ENCODE results near the gene PRTFDC1.

The PRTFDC1 gene

GRCh38 chr10:24822590-24822989 lies 129.8 kb downstream of the PRTFDC1 start:
- H3K4me3 ChIP-seq (ENCODE audit: low read depth, low read length) = no peak overlapping the region
- no peaks in the 10 kb centered on the region for H3K36me3 ChIP-seq (ENCODE audit: control insufficient read depth, insufficient read depth, low read length)
- no peaks in the 10 kb centered on the region for H3K4me1 ChIP-seq (ENCODE audit: control insufficient read depth, insufficient read depth, low read length)

GRCh38 chr10:24821986-24822385 lies 130.4 kb downstream of the PRTFDC1 start:
- H3K36me3 ChIP-seq (ENCODE audit: control insufficient read depth, insufficient read depth, low read length) = no peaks in the 10 kb centered on the region

More at GRCh38 chr10:24822590-24822989, 129.8 kb downstream of the PRTFDC1 start:
- Histone ChIP-seq H3K9me3 (ENCODE audit: control insufficient read depth, insufficient read depth, low read length) (no peaks in the 10 kb centered on the region), H3K9ac (ENCODE audit: low read depth, low read length) (no peak overlapping the region), H3K27me3 (ENCODE audit: control insufficient read depth, insufficient read depth, low read length) (no peaks in the 10 kb centered on the region)

GRCh38 chr10:24816868-24817396 lies 135.5 kb downstream of the PRTFDC1 start:
- H3K9ac ChIP-seq (ENCODE audit: low read depth, low read length) = no peak overlapping the region
- H3K4me1 ChIP-seq (ENCODE audit: control insufficient read depth, insufficient read depth, low read length) = peaks cover 1% of the 10 kb centered on the region
- H3K27me3 ChIP-seq (ENCODE audit: control insufficient read depth, insufficient read depth, low read length) = no peaks in the 10 kb centered on the region
- no peak overlapping the region for H3K4me3 ChIP-seq (ENCODE audit: low read depth, low read length)
- H3K36me3 ChIP-seq (ENCODE audit: control insufficient read depth, insufficient read depth, low read length) = no peaks in the 10 kb centered on the region
- H3K9me3 ChIP-seq (ENCODE audit: control insufficient read depth, insufficient read depth, low read length) = no peaks in the 10 kb centered on the region

More at GRCh38 chr10:24821986-24822385, 130.4 kb downstream of the PRTFDC1 start:
- Histone ChIP-seq H3K4me1 (ENCODE audit: control insufficient read depth, insufficient read depth, low read length) (no peaks in the 10 kb centered on the region), H3K27me3 (ENCODE audit: control insufficient read depth, insufficient read depth, low read length) (no peaks in the 10 kb centered on the region), H3K4me3 (ENCODE audit: low read depth, low read length) (no peak overlapping the region), H3K9me3 (ENCODE audit: control insufficient read depth, insufficient read depth, low read length) (no peaks in the 10 kb centered on the region), H3K9ac (ENCODE audit: low read depth, low read length) (no peak overlapping the region)

GRCh38 chr10:24814568-24815313 lies 137.7 kb downstream of the PRTFDC1 start:
- Histone ChIP-seq H3K4me3 (ENCODE audit: low read depth, low read length) (no peak overlapping the region), H3K9me3 (ENCODE audit: control insufficient read depth, insufficient read depth, low read length) (no peaks in the 10 kb centered on the region)

GRCh38 chr10:24813856-24814255 lies 138.6 kb downstream of the PRTFDC1 start:
- H3K4me1 ChIP-seq (ENCODE audit: control insufficient read depth, insufficient read depth, low read length) = peaks cover 3% of the 10 kb centered on the region
- H3K9me3 ChIP-seq (ENCODE audit: control insufficient read depth, insufficient read depth, low read length) = no peaks in the 10 kb centered on the region
- H3K27me3 ChIP-seq (ENCODE audit: control insufficient read depth, insufficient read depth, low read length) = no peaks in the 10 kb centered on the region
- H3K9ac ChIP-seq (ENCODE audit: low read depth, low read length) = no peak overlapping the region
- no peaks in the 10 kb centered on the region for H3K36me3 ChIP-seq (ENCODE audit: control insufficient read depth, insufficient read depth, low read length)
- H3K4me3 ChIP-seq (ENCODE audit: low read depth, low read length) = no peak overlapping the region

More at GRCh38 chr10:24814568-24815313, 137.7 kb downstream of the PRTFDC1 start:
- Histone ChIP-seq H3K36me3 (ENCODE audit: control insufficient read depth, insufficient read depth, low read length) (no peaks in the 10 kb centered on the region), H3K27me3 (ENCODE audit: control insufficient read depth, insufficient read depth, low read length) (no peaks in the 10 kb centered on the region), H3K9ac (ENCODE audit: low read depth, low read length) (no peak overlapping the region), H3K4me1 (ENCODE audit: control insufficient read depth, insufficient read depth, low read length) (peaks cover 3% of the 10 kb centered on the region)

- Histone ChIP-seq H3K36me3 (ENCODE audit: control insufficient read depth, insufficient read depth, low read length) (no peaks in the 10 kb centered on the region), H3K4me3 (ENCODE audit: low read depth, low read length) (no peak overlapping the region), H3K4me1 (ENCODE audit: control insufficient read depth, insufficient read depth, low read length) (peaks cover 2% of the 10 kb centered on the region), H3K27me3 (ENCODE audit: control insufficient read depth, insufficient read depth, low read length) (no peaks in the 10 kb centered on the region), H3K9ac (ENCODE audit: low read depth, low read length) (no peak overlapping the region), H3K9me3 (ENCODE audit: control insufficient read depth, insufficient read depth, low read length) (no peaks in the 10 kb centered on the region)
These were observed 146.1 kb downstream of the PRTFDC1 start for GRCh38 chr10:24806262-24806661.

- H3K4me1 ChIP-seq (ENCODE audit: control insufficient read depth, insufficient read depth, low read length) = peaks cover 2% of the 10 kb centered on the region
- H3K4me3 ChIP-seq (ENCODE audit: low read depth, low read length) = no peak overlapping the region
- no peaks in the 10 kb centered on the region for H3K27me3 ChIP-seq (ENCODE audit: control insufficient read depth, insufficient read depth, low read length)
- no peaks in the 10 kb centered on the region for H3K36me3 ChIP-seq (ENCODE audit: control insufficient read depth, insufficient read depth, low read length)
- H3K9ac ChIP-seq (ENCODE audit: low read depth, low read length) = no peak overlapping the region
- H3K9me3 ChIP-seq (ENCODE audit: control insufficient read depth, insufficient read depth, low read length) = no peaks in the 10 kb centered on the region
These were observed 147.4 kb downstream of the PRTFDC1 start for GRCh38 chr10:24804956-24805355.

GRCh38 chr10:24804392-24804791 lies 148.0 kb downstream of the PRTFDC1 start:
- Histone ChIP-seq H3K9me3 (ENCODE audit: control insufficient read depth, insufficient read depth, low read length) (no peaks in the 10 kb centered on the region), H3K4me3 (ENCODE audit: low read depth, low read length) (no peak overlapping the region), H3K36me3 (ENCODE audit: control insufficient read depth, insufficient read depth, low read length) (no peaks in the 10 kb centered on the region), H3K4me1 (ENCODE audit: control insufficient read depth, insufficient read depth, low read length) (peaks cover 2% of the 10 kb centered on the region), H3K27me3 (ENCODE audit: control insufficient read depth, insufficient read depth, low read length) (no peaks in the 10 kb centered on the region), H3K9ac (ENCODE audit: low read depth, low read length) (no peak overlapping the region)

GRCh38 chr10:24802378-24802777 lies 150.0 kb downstream of the PRTFDC1 start:
- Histone ChIP-seq H3K9me3 (ENCODE audit: control insufficient read depth, insufficient read depth, low read length) (no peaks in the 10 kb centered on the region), H3K36me3 (ENCODE audit: control insufficient read depth, insufficient read depth, low read length) (no peaks in the 10 kb centered on the region), H3K27me3 (ENCODE audit: control insufficient read depth, insufficient read depth, low read length) (no peaks in the 10 kb centered on the region), H3K4me1 (ENCODE audit: control insufficient read depth, insufficient read depth, low read length) (peaks cover 2% of the 10 kb centered on the region), H3K9ac (ENCODE audit: low read depth, low read length) (no peak overlapping the region), H3K4me3 (ENCODE audit: low read depth, low read length) (no peak overlapping the region)

GRCh38 chr10:24800861-24801260 lies 151.5 kb downstream of the PRTFDC1 start:
- H3K27me3 ChIP-seq (ENCODE audit: control insufficient read depth, insufficient read depth, low read length) = no peaks in the 10 kb centered on the region
- H3K36me3 ChIP-seq (ENCODE audit: control insufficient read depth, insufficient read depth, low read length) = no peaks in the 10 kb centered on the region
- peaks cover 2% of the 10 kb centered on the region for H3K4me1 ChIP-seq (ENCODE audit: control insufficient read depth, insufficient read depth, low read length)
- H3K4me3 ChIP-seq (ENCODE audit: low read depth, low read length) = no peak overlapping the region
- no peak overlapping the region for H3K9ac ChIP-seq (ENCODE audit: low read depth, low read length)
- no peaks in the 10 kb centered on the region for H3K9me3 ChIP-seq (ENCODE audit: control insufficient read depth, insufficient read depth, low read length)

Measured in iPS-15b (cell line).